HG02943 (cell line): ENCODE results near the gene TMEM271.

ENCODE experiments used
- ATAC-seq: cut with Tn5 transposase; IDR thresholded peaks from one replicate; pipeline ENCODE4 v1.9.1; 2021; ENCODE audit warnings: mild to moderate bottlenecking, low read depth, moderate library complexity; ENCODE audit not compliant: unreplicated experiment

Gene TMEM271

DNA sequence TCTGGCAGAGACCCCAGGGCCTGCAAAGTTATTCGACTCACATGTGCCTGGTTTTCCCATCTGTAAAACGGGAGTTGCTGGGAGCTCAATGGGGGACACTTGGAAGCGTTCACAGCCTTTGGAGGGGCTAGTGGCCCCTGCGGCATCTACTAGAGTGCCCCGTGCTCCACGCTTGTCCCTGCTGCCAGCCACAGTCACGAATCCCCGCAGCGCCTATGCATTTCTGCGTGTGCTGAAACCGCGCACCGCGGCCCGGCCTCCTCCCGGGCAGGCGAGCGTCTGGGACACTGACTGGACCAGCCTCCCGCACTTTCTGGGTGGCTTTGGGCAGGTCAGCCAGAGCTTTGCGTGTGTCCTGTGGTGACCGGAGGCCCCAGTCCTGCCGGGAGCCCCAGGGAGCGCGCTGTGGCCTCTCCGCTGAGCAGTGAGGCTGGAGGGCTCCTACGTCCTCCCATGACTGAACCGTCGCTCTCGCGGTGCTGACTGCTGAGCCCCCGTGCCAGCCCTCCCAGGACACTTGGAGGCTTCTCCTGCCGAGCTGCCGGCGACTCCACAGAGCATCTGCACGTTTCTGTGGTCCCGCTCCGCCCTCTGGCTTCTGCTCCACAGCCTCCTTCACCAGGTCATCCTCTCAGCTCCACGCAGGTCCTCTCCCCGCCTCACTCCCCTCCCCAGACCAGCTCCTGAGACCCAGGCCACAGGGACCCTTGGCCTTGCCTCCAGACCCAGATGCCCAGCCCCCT, 40.7 kb downstream of the TMEM271 start:
- ATAC-seq: no peak

GRCh38 chr4:534576-535151, 41.4 kb downstream of the TMEM271 start:
- no peak for ATAC-seq

DNA sequence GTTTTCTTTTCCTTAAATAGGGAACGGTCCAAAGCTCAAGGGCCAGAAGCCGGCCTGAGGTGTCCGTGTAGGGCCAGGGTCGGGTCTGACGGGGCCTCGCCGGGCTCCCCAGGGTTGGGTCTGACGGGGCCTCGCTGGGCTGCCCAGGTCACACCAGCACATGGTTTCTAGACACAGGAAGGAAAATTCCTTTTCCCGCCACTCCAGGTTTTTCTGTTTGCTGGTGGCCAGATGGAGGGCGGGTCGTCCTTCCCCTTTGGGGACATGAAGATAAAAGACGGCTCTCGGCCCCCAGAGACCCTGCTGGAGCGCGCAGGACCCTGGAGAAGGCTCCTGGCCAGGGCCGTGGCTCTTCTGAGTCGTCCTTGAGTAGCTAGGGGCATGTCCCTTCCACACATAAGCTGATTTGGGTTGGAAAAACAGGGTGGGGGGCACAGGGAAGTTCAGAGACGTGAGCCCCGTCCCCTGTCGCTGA, 42.0 kb downstream of the TMEM271 start:
- no peak for ATAC-seq

DNA sequence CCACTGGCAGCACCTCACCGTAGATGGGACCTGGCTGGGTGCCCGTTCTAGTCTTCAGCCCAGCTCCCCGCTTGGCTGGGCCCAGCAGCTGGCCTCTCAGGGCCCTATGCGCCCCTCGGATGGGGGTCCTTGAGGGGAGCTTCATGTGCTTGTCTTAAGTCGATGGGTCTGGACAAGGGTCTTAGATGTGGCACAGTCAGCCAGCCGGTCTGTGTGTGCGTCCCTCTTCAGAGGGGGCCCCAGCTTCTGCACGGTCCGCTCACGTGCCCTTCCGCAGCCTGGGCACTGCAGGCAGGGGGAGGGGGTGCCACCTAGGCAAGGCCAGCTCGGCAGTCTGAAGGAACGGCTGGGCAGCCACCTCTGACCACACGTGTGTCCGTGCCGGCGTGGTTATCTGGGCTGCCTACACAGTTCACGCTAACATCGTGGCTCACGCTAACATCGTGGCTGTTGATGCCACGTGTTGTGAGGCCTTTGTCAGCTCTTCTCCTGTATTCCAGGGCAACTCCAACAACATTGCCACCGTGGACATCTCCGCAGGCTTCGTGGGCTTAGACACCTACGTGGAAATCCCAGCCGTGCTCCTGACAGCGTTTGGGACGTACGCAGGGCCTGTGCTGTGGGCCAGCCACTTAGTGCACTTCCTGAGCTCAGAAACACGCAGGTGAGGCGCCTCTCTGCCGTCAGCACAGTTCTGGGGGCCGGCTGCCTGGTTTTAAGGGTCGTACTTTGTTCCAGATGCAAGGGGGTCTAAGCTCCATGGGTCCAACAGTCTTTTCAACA, 42.6 kb downstream of the TMEM271 start:
- ATAC-seq: no peak

DNA sequence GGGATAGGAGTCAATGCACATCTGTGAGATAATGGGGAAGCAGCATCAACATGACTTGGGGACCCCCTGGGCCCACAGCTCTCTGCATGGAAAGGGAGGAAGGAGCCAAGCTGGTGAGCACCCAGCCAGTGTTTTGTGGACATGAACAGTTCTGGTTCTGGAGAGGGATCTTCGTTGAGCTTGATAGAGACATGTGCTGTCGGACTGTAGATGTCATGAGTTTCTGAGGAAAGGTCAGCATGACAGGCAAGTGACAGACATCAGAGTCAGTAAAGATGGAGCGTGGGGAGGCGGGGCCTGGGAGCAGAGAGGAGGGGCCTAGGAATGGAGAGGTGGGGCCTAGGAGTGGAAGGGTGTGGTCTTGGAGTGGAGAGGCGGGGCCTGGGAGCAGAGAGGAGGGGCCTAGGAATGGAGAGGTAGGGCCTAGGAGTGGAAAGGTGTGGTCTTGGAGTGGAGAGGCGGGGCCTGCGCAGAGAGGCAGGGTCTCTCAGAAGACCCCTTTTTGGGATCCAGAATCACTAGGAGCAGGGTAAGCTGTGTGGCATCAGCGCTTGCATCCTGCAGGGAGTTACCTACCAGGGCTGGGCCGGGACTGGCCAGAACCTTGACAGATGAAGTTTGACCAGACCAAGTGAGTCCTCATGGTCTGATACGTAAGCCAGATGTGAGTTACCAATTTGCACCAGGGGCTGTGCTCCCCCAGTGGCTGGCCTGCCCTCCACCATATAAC, 43.3 kb downstream of the TMEM271 start:
- no peak for ATAC-seq

DNA sequence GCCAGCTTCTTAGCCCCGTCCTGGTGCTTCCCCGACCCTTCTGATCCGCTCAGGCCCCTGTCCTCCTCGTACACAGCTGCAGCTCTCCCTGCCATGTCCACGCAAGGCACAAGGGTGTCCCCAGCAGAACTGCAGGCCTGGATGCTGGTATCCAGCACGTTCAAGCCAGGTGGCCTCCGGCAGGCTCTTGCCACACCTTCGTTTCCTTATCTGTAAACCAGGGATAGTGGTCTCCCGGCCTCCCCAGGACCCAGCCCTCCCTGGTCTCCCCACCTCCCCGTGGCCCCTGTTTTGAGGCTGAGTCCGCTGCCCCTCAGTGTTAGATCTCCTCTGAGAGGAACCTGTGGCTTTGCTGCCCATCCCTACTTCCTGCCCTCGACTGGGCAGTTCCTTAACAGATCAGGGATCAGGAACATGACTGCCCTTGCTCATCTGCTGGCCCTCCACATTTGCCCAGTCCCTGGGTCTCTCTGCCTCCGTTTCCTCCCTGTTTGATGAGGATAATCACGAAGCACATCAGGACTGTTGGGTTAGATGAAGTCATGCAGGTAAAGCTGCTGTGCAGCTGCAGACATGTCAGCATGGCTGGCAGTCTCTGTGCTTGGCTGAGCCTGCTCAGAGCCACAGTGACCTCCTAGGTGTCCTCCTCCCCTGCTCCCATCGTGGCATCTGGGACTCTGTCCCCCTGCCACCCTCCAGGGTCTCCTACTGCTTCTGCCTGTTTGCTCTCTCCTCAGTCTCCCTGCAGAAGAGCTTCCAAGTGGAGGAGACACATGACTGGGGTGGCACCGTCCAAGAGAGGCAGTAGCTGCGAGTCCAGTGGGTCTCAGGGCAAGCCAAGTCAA, 44.2 kb downstream of the TMEM271 start:
- ATAC-seq: no peak

GRCh38 chr4:531076-531475, 45.0 kb downstream of the TMEM271 start:
- no peak for ATAC-seq

GRCh38 chr4:530017-530781, 45.9 kb downstream of the TMEM271 start:
- no peak for ATAC-seq

DNA sequence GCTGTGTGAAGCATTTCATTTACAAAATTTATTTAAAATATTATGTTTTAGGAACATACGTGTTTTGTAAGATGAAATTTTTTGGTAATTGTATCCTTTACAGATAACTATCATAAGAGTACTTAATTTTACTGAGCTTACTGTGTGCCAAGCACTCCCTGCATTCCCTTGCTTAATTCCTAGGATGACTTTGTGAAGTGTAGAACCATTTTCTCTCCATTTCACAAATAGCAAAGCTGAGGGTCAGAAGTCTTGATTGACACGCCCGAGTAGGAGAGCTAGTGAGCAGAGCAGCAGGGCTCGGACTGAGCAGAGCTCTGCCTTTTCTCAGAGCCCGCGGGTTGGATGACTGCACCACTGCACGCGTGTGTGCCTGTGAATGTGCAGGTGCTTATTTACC, 46.5 kb downstream of the TMEM271 start:
- ATAC-seq: no peak

- ATAC-seq: no peak
Observed at GRCh38 chr4:528835-529234, 47.3 kb downstream of the TMEM271 start.

- no peak for ATAC-seq
Observed at GRCh38 chr4:528296-528695, 47.8 kb downstream of the TMEM271 start.

- no peak for ATAC-seq
Observed at GRCh38 chr4:526971-527460, 49.1 kb downstream of the TMEM271 start.

GRCh38 chr4:526189-526909, 49.7 kb downstream of the TMEM271 start:
- ATAC-seq: no peak

DNA sequence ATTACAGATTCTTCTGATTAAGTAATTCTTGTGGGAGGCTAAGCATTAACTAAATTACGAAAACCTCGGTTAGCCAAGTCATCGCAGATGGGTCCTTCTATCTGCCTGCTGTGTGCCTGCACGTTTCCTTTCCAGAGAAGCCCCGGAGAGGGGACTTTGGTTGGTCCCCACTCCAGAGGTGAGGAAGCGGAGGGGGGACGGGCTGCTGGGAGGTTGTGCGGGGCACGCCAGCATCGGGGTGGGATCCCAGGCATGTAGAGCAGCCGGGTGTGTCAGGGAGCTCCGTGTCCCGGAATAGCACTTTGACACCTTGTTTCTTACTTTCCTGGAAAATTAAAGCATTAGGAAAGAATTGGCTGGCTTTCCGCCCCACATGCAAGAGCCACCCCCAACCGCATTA, 50.4 kb downstream of the TMEM271 start:
- ATAC-seq: no peak

DNA sequence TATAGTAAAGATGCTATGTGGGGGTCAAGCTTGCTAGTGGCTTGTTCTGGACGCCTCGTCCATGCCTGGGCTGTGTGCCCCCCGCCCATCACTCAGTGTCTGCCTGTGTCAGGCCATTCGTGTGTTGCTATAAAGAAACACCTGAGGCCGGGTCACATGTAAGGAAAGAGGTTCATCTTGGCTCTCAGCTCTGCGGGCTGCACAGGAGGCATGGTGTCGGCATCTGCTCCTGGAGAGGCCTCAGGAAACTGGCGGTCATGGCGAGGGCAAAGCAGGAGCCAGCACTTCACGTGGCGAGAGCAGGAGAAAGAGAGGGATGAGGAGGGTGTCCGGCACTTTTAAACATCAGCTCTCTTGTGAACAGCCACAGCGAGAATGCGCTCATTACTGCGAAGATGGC, 51.9 kb downstream of the TMEM271 start:
- no peak for ATAC-seq
